HG03571 (cell line): Measurements from ENCODE around the gene SS18.
"Not testable (repeated sequence)": the region's sequence is repeated elsewhere in the genome, so short reads cannot be mapped to it uniquely, and the experiment has no call there.

Source experiments
- ATAC-seq: cut with Tn5 transposase; IDR thresholded peaks from one replicate; pipeline ENCODE4 v1.9.1; 2021; ENCODE audit not compliant: unreplicated experiment

The SS18 gene

DNA sequence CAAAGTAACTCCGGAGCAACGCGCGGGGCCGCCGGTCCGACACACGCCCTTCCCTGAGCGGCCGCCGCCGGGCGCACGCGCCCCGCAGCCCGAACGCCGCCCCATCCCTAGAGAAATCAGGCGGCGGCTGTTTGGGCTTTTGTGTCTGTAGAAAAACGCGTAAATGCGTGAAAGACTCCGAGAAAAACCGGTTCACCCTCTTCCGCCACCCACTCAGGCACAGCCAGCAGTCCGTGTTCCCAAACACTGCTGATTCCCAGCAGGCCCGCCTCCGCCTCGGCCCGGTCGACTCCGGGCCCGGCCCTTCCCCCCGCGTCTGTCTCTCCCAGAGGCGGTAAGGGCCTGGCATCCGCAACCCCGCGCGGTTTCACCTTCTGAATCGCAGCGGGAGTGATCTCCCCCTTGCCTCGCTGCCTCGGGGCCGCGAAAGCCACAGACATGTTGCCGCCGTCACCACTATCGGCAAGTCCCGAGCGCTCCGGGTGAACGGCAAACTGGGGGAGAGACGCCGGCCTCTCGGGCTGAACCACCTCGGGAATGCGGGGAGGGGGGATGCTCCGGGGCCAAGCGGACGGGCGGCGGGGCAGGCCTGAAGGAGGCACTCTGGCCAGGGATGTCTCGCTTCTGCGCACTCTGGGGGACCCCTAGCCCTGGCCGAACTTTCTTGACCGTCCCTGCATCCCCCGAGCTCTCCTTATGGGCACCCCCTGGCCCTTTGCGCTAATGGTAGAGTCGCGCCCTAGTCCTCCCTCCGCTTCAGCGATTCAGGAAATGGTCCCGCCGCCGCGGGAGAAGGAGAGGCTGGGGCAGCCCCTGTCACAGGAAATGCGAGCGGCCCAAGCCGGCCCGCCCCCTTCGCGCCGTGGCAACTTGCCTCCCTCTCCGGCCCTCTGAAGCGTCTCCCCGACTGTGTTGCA lies at the start of gene SS18:
TSS of gene SS18 (minus strand) at position 484 of the 917 bp plus-strand sequence. CDS start at position 440, 44 bp downstream.
- peak; percentile 82 for ATAC-seq

DNA sequence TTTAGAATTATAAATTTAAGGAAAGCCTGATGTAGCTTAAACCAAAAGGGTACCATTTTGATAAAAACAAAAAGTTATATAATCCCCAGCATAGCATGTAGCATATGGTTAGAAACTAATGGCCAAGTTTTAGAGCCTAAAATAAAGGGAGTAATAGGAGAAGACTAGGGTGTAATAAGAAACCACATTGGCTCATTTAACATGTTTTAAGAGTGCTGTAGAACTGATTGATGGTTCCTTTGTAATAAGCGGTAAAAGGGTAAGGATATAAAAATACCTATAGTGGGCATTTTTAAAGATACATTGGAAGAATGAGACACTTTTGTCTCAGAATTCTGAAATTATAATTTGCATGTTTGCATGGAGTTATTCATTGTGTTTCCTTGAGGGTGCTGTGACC lies 45.1 kb upstream of the SS18 start:
- ATAC-seq, result no peak

GRCh38 chr18:26134107-26134506 lies 43.7 kb upstream of the SS18 start:
- ATAC-seq, result no peak

- ATAC-seq, result no peak
These were observed 43.2 kb upstream of the SS18 start, which contains the start of gene PSMA8 for GRCh38 chr18:26133652-26134051. Gene PSMA8 (plus strand): TSS chr18:26133869. CDS start chr18:26133966, 97 bp downstream.

DNA sequence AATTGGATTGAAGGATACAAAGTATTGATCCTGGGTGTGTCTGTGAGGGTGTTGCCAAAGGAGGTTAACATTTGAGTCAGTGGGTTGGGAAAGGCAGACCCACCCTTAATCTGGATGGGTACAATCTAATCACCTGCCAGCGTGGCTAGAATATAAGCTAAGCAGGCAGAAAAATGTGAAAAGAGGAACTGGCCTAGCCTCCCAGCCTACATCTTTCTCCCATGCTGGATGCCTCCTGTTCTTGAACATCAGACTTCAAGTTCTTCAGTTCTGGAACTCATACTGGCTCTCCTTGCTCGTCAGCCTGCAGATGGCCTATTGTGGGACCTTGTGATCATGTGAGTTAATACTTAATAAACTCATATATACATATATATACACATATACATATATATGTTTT lies 37.8 kb upstream of the SS18 start:
- not testable (repeated sequence) for ATAC-seq

GRCh38 chr18:26127786-26128185 lies 37.4 kb upstream of the SS18 start:
- no peak for ATAC-seq

- not testable (repeated sequence) for ATAC-seq
These were observed 31.6 kb upstream of the SS18 start for GRCh38 chr18:26121994-26122393.

GRCh38 chr18:26121476-26121875 lies 31.1 kb upstream of the SS18 start:
- no peak for ATAC-seq

DNA sequence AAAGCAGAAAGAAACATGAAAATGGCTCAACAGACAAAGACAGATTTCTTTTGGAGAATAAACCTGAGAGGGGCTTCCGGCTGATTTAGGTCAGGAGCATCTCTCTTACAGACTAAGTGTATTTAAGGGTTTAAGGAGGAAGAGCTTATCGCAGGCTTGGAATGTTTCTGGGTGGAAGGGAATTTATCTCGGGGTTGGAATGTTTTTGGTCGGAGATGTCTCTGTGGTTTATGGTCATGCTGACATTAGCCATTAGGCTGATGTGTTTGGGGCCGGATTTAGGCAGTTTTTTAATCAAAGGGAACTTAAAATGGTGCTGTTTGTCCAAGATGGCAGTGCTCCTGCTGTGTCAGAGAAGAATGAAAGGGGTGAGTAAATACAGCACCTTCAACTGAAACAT lies 28.8 kb upstream of the SS18 start:
- ATAC-seq, result no peak

GRCh38 chr18:26104035-26104434 lies 13.6 kb upstream of the SS18 start:
- no peak for ATAC-seq

- no peak for ATAC-seq
These were observed 13.2 kb upstream of the SS18 start for GRCh38 chr18:26103579-26103978.

DNA sequence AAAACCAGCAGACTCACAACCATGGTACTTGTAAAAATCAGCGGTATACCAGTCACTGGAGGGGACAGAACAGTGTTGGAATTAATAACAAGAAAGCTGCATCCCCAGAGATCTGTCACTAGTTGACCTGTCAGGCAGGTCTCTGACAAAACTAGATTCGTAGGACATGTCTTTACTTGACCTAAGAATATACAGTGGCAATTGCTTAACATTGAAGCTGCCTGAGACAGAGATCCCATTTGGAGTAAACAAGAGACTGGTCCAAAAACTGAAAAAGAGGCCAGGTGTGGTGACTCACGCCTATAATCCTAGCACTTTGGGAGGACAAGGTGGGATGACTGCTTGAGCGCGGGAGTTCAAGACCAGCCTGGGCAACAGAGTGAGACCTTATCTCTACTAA lies 7.2 kb upstream of the SS18 start:
- ATAC-seq, result no peak

- no peak for ATAC-seq
These were observed 6.4 kb upstream of the SS18 start for GRCh38 chr18:26096852-26097251.

DNA sequence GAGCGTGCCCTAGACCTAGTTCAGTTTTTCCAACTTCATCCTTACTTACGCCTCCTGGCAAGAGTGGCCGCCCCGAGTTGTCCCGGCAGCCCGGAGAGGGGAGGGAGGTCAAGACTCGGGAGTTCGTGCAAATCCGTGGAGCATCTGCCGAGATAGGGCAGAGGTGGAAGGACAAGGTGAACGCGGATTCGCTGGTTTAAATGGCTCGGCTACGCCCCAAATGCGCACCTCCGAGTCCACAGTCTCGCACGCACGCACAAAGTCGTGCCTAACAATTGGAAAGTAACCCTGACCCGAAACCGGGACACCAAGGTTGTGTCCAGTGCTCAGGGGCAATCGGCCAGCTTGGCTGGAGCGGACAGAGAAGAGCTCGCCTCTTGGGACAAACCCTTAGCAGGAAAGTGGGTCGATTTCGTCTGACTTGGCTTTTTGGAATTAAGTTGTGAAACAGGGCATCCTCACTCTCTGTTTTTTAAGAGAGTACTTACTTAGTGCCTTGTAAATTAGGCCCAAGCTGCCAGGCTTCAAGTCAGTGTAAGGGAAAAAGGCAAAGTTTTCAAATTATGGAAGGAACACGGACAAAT lies 726 bp upstream of the SS18 start:
- peak; percentile 38 for ATAC-seq

DNA sequence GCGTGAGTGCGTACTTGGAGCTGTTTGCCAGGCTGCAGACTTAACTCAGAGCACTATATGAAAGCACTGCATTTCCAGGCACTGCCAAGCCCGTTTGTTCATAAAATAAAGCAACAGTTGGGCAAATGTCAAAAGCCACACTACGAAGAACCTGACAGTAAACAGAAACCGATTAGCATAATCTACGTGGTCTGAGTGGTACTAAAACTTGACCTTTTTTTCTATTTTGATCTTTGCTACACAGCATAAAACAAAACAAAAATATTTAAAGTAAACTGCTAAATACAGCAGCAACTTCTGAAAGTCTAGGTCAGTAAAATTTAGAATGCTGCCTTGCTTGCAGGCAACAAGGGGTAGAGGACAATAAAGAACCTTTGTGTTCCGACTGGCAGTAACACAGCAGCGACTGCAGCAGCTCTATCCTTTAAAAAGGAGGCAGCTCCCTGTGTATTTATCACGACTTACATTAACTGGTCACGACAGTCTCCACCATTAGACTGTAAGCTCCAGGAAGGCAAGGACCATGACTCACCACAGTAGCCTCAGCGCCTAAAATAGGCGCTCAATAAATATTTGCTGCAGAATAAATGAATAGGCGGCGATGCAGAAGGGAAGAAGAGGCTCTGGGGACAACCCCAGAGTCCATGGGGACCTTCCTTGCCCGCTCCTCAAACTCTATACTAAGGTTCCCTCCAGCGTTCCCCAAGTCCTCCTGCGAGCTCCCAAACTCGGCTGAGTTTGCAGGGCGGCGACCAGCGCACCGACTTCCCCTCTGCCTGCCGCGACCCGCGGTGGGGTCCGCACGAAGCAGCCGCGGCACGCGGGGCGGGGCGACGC lies 902 bp downstream of the SS18 start:
- ATAC-seq, result peak; percentile 12

- ATAC-seq, result no peak
These were observed 1.9 kb downstream of the SS18 start for GRCh38 chr18:26088487-26088886.

GRCh38 chr18:26086959-26087358 lies 3.5 kb downstream of the SS18 start:
- ATAC-seq, result no peak

- no peak for ATAC-seq
These were observed 5.4 kb downstream of the SS18 start for GRCh38 chr18:26085056-26085455.

GRCh38 chr18:26083099-26083498 lies 7.3 kb downstream of the SS18 start:
- ATAC-seq, result no peak

DNA sequence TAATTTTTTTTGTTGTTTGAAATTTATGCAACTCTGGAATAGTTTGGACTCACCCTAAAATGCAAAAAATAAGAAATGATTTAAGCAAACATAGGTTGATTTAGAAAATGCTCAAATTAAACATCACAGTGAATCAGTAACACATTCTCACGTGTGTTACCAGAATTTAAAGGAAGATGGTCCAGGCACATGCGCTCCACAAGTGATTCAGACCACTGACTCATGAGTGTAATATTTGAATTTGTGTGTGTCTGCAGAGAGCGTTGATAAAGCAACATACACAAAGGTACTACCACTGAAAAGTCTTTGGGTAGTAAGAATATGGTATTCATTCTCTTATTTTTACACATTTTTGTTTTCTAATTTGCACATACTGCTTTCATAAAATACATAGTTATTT lies 7.9 kb downstream of the SS18 start:
- ATAC-seq, result no peak

- ATAC-seq, result no peak
These were observed 16.2 kb downstream of the SS18 start for GRCh38 chr18:26074246-26074645.
